Activated B cell treated with CpG ODN at 0.5 μM for 24 hours (primary cell): ENCODE results near the gene ZNF814. TPM values are rescaled to one million over a fixed set of nuclear protein-coding genes. Genes with fewer than 3 reads are reported as not detected.
"Not testable (repeated sequence)": the region's sequence is repeated elsewhere in the genome, so short reads cannot be mapped to it uniquely, and the experiment has no call there.

Experiments
- ATAC-seq: fragments of 200-7000 bp; cut with Tn5 transposase; one replicate; pipeline ENCODE4 v1.10.0; 2021; ENCODE audit warnings: low read depth, mild to moderate bottlenecking, moderate library complexity
- CTCF ChIA-PET: fragments of 350-600 bp; sonication (Branson Sonifier 250); formaldehyde crosslinking; loops from one replicate; lab custom pipeline; 2021; ENCODE audit warnings: antibody characterized with exemption; lab: Charles Lee
- POLR2A ChIA-PET: fragments of 350-600 bp; sonication (Branson Sonifier 250); formaldehyde crosslinking; loops from one replicate; lab custom pipeline; 2021; ENCODE audit warnings: antibody characterized with exemption; lab: Charles Lee
- DNase-seq: peaks from one replicate; pipeline ENCODE4 v3.0.0; 2022
- H3K27ac Mint-ChIP-seq: one replicate; pipeline ENCODE4 v1.8.0; 2020; ENCODE audit warnings: mixed read lengths
- H3K27me3 Mint-ChIP-seq: one replicate; pipeline ENCODE4 v1.8.0; 2021; ENCODE audit warnings: mixed read lengths
- H3K36me3 Mint-ChIP-seq: one replicate; pipeline ENCODE4 v1.8.0; 2021; ENCODE audit warnings: low read depth, mixed read lengths
- H3K4me1 Mint-ChIP-seq: one replicate; pipeline ENCODE4 v1.8.0; 2021; ENCODE audit warnings: mixed read lengths
- H3K4me3 Mint-ChIP-seq: one replicate; pipeline ENCODE4 v1.8.0; 2020; ENCODE audit warnings: mild to moderate bottlenecking, mixed read lengths
- H3K9me3 Mint-ChIP-seq: one replicate; pipeline ENCODE4 v1.8.0; 2020; ENCODE audit warnings: mixed read lengths
- intact Hi-C: fragments of 100-400 bp; cut with micrococcal nuclease; formaldehyde crosslinking; loops from one replicate; pipeline ENCODE4 v1.15.1; 2024
- total RNA-seq: library from RNA; stranded (reverse); gene quantifications from 2 replicates; pipeline ENCODE4 v1.2.3, GENCODE V29; 2022
- TF ChIP-seq, protein P1 (sequence below): fragments of 200-600 bp; IDR thresholded peaks from one replicate; pipeline ENCODE4 v1.8.0; 2022; ENCODE audit warnings: antibody characterized with exemption, mild to moderate bottlenecking

ZNF814 gene
- total RNA-seq, 1 donor from 2014 or later: 84.0 TPM

DNA sequence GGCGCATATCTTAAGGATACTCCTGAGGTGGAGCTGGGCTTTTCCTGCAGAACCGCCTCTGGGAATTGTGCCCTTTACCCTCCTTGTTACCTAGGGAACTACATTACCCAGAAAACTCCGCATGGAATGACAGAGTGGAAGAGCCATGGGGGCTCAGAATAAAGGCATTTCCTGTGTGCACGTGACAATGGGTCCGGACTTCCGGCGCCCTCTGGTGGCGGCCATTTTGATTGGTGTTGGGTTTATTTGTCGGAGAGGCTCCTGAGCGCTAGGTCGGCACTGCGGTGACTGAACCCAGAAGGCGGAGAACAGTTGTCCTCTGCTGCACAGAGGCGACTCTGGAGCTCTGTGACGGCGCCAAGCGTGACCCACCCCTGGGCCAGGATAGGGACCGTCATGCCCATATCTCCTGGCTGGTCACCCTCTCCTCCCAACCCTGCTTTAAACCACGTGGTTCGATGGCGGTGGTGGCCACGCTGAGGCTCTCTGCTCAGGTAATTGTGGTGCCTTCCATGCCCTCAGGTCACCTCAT lies 58.7 kb downstream of the ZNF814 start, which contains the start of gene ZNF587B:
Gene ZNF587B (plus strand): TSS at position 229 of the 532 bp plus-strand sequence. CDS start 230 bp downstream, at position 459.
- ATAC-seq (no peak), DNase-seq (no peak)
- H3K27ac Mint-ChIP-seq: no peak within 1 kb of the TSS
- peaks cover 5% of the 10 kb centered on the region for H3K4me1 Mint-ChIP-seq
- H3K4me3 Mint-ChIP-seq: no peak within 1 kb of the TSS
- intact Hi-C loops: no loop called here
- ChIA-PET POLR2A (interaction anchor here (1.2 kb wide), 1 partner anchor 11 kb away, joined by 3 read pairs; no protein-coding TSS in a partner anchor), CTCF (interaction anchor here (0.6 kb wide), 1 partner anchor 83 kb away, joined by 3 read pairs; the partner anchor contains the start of gene ZNF776)
- TF ChIP-seq, protein P1, sequence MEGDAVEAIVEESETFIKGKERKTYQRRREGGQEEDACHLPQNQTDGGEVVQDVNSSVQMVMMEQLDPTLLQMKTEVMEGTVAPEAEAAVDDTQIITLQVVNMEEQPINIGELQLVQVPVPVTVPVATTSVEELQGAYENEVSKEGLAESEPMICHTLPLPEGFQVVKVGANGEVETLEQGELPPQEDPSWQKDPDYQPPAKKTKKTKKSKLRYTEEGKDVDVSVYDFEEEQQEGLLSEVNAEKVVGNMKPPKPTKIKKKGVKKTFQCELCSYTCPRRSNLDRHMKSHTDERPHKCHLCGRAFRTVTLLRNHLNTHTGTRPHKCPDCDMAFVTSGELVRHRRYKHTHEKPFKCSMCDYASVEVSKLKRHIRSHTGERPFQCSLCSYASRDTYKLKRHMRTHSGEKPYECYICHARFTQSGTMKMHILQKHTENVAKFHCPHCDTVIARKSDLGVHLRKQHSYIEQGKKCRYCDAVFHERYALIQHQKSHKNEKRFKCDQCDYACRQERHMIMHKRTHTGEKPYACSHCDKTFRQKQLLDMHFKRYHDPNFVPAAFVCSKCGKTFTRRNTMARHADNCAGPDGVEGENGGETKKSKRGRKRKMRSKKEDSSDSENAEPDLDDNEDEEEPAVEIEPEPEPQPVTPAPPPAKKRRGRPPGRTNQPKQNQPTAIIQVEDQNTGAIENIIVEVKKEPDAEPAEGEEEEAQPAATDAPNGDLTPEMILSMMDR: no peak
- H3K36me3 Mint-ChIP-seq: peaks cover 39% of the 10 kb centered on the region
- H3K9me3 Mint-ChIP-seq: no peaks in the 10 kb centered on the region
- no peaks in the 10 kb centered on the region for H3K27me3 Mint-ChIP-seq

DNA sequence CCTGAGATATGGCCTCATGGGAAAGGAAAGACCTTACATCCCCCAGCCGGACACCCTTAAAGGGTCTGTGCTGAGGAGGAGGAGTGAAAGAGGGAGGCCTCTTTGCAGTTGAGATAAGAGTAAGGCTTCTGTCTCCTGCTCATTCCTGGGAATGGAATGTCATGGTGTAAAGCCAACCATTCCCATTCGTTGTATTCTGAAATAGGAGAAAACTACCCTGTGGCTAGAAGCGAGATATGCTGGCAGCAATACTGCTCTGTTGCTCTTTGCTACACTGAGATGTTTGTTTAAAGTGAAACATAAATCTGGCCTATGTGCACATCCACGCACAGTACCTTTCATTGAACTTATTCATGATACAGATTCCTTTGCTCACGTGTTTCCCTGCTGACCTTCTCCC lies 59.5 kb downstream of the ZNF814 start:
- ChIA-PET POLR2A (interaction anchor here (1.2 kb wide), 1 partner anchor 10 kb away, joined by 3 read pairs; no protein-coding TSS in a partner anchor), CTCF (interaction anchor here (0.6 kb wide), 1 partner anchor 83 kb away, joined by 3 read pairs; the partner anchor contains the start of gene ZNF776)

DNA sequence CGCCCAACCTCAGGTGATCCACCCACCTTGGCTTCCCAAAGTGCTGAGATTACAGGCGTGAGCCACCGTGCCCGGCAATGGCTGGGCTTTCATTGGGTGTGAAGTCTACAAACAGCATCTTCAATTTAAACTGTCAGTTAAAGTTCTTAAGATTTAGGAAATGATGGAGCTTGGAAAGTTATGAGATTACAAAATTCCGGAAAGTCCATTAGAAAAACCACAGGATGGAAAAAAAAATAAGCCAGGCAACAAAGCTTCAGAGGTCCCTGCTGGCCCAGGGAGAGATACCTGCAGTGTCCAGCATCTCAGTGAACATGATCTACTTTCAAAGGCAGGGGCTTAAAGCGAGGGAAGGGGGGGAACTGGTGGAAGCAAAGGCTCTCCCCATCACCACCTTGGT lies 63.3 kb downstream of the ZNF814 start:
- Mint-ChIP-seq H3K27me3 (no peaks in the 10 kb centered on the region), H3K27ac (no peak overlapping the region)
- no peak for ATAC-seq

More for the DNA sequence above, 59.5 kb downstream of the ZNF814 start:
- Mint-ChIP-seq H3K36me3 (peaks cover 43% of the 10 kb centered on the region), H3K27me3 (no peaks in the 10 kb centered on the region), H3K27ac (no peak overlapping the region), H3K4me1 (peaks cover 8% of the 10 kb centered on the region), H3K4me3 (no peak overlapping the region), H3K9me3 (no peaks in the 10 kb centered on the region)
- intact Hi-C loops: no loop called here
- ATAC-seq (no peak), DNase-seq (no peak)
- TF ChIP-seq, protein P1: no peak

DNA sequence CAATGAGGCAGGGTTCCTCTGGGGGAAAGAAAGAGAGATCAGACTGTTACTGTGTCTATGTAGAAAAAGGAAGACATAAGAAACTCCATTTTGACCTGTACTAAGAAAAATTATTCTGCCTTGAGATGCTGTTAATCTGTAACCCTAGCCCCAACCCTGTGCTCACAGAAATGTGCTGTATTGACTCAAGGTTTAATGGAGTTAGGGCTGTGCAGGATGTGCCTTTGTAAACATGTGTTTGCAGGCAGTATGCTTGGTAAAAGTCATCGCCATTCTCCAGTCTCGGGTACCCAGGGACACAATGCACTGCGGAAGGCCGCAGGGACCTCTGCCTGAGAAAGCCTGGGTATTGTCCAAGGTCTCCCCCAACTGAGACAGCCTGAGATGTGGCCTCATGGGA lies 65.2 kb downstream of the ZNF814 start:
- intact Hi-C loops, POLR2A ChIA-PET, H3K4me3 Mint-ChIP-seq, ATAC-seq, H3K27me3 Mint-ChIP-seq, CTCF ChIA-PET, H3K9me3 Mint-ChIP-seq, H3K27ac Mint-ChIP-seq, DNase-seq: not testable (repeated sequence)
- Mint-ChIP-seq H3K36me3 (peaks cover 40% of the 10 kb centered on the region), H3K4me1 (peaks cover 44% of the 10 kb centered on the region)

More for the DNA sequence above, 63.3 kb downstream of the ZNF814 start:
- DNase-seq: no peak
- Mint-ChIP-seq H3K36me3 (peaks cover 45% of the 10 kb centered on the region), H3K4me1 (peaks cover 31% of the 10 kb centered on the region), H3K4me3 (no peak overlapping the region), H3K9me3 (no peaks in the 10 kb centered on the region)
- CTCF ChIA-PET: no interaction called here
- intact Hi-C loops: no loop called here
- POLR2A ChIA-PET: no interaction called here
- TF ChIP-seq, protein P1: no peak

DNA sequence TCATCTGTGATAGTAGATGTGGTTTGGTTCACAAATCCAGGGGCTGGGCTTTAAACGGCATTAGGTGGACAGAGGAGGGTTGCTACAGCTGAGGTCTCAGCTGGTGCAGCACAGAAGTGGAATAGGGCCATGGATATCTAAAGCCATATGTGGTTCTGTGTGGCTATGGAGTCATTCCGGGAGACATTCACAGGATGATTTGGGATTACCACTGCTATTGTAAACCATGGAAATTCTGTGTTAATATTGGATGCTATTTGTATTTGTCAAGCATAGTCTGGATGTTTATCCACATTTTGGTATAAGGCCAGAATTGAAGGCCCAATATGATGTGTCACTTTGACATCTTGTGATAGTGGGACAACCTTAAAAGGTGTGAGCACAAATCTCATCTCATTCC lies 65.7 kb downstream of the ZNF814 start:
- Mint-ChIP-seq H3K4me1 (peaks cover 47% of the 10 kb centered on the region), H3K36me3 (peaks cover 40% of the 10 kb centered on the region)
- POLR2A ChIA-PET, CTCF ChIA-PET, DNase-seq, intact Hi-C loops, H3K27ac Mint-ChIP-seq, H3K4me3 Mint-ChIP-seq, H3K27me3 Mint-ChIP-seq, ATAC-seq, H3K9me3 Mint-ChIP-seq: not testable (repeated sequence)

DNA sequence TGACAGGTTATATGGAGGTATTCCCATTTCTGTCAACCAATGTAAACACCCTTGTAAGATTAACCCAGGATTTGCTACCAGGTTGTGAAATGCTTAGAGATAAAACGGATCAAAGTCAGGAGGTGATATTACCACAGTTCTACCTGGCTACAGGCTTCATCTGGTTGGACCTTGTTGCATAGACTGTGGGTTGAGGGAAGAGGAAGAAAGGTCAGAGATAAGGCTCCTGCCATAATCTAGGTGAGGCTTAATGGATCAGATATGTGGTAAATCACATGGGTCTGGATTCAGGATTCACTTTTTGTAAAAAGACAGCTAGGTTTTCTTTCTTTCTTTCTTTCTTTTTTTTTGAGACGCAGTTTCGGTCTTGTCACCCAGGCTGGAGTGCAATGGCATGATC lies 67.3 kb downstream of the ZNF814 start:
- intact Hi-C loops: not testable (repeated sequence)

DNA sequence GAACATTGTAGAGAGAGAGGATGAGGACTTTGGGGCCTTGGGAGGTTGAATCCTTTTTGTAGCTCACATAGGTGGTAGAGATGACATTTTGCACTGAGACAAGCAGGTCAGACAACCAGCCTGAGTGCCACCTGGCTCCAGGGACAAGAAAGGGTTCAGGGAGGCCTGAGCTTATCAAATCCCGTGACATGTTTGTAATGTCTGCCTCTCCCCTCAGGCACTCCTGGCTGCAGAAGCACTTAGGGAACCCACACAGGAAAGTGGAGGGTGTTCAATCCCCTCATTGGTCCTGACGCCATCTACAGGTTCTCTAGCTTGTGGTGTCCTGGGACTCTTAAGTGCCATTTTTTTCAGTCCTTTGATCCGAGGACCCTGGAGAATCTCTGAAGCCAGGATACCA lies 67.7 kb downstream of the ZNF814 start:
- peak overlapping the region; percentile 97 for H3K27ac Mint-ChIP-seq
- H3K27me3 Mint-ChIP-seq, DNase-seq, CTCF ChIA-PET, H3K9me3 Mint-ChIP-seq, intact Hi-C loops, ATAC-seq: not testable (repeated sequence)
- POLR2A ChIA-PET: interaction anchor here (0.7 kb wide), 1 partner anchor 54 kb away, joined by 3 read pairs; no protein-coding TSS in a partner anchor
- peaks cover 47% of the 10 kb centered on the region for H3K4me1 Mint-ChIP-seq
- H3K36me3 Mint-ChIP-seq: peaks cover 27% of the 10 kb centered on the region
- peak overlapping the region; percentile 98 for H3K4me3 Mint-ChIP-seq

More for the DNA sequence above, 67.3 kb downstream of the ZNF814 start:
- H3K27me3 Mint-ChIP-seq, ATAC-seq, CTCF ChIA-PET, H3K9me3 Mint-ChIP-seq, DNase-seq, H3K27ac Mint-ChIP-seq, H3K4me3 Mint-ChIP-seq: not testable (repeated sequence)
- Mint-ChIP-seq H3K36me3 (peaks cover 30% of the 10 kb centered on the region), H3K4me1 (peaks cover 47% of the 10 kb centered on the region)
- POLR2A ChIA-PET: interaction anchor here (0.7 kb wide), 1 partner anchor 55 kb away, joined by 3 read pairs; no protein-coding TSS in a partner anchor
